B cell (primary cell): ENCODE results near the gene ANKRD49. TPM values are rescaled to one million over a fixed set of nuclear protein-coding genes. Genes with fewer than 3 reads are reported as not detected.
A peak's percentile ranks its signal among the peaks of the same experiment; 100 is the strongest.

Experiments
- ATAC-seq: fragments of 200-7000 bp; cut with Tn5 transposase; one replicate; pipeline ENCODE4 v1.10.0; 2021; ENCODE audit warnings: low read depth, mild to moderate bottlenecking, moderate number of reproducible peaks, moderate library complexity
- CTCF ChIA-PET: fragments of 350-600 bp; sonication (Branson Sonifier 250); formaldehyde crosslinking; loops from one replicate; lab custom pipeline; 2021; ENCODE audit warnings: antibody characterized with exemption, inconsistent platforms; lab: Charles Lee
- POLR2A ChIA-PET: fragments of 350-600 bp; sonication (Branson Sonifier 250); formaldehyde crosslinking; loops from one replicate; lab custom pipeline; 2021; ENCODE audit warnings: antibody characterized with exemption; lab: Charles Lee
- DNase-seq: peaks from one replicate; pipeline ENCODE4 v3.0.0; 2013
- H2AFZ ChIP-seq: 2 replicates; pipeline ENCODE4 v1.6.1; 2012; ENCODE audit warnings: mild to moderate bottlenecking, low read depth, low read length; ENCODE audit not compliant: insufficient read depth, poor library complexity, severe bottlenecking
- H3K27ac ChIP-seq, 2 donors: 1 replicate in 1 of 2; 2 replicates in 1 of 2; pipeline ENCODE4 v1.5.1; 2012 to 2013; ENCODE audit warnings: low read length in 2 of 2, mild to moderate bottlenecking in 2 of 2, moderate library complexity in 1 of 2
- H3K27me3 ChIP-seq, 4 experiments: fragments of 200-600 bp in 1 of 4; sonication (generic) in 1 of 4; replicated peaks in 1 of 4; 1 replicate in 2 of 4; 2 replicates in 2 of 4; pipeline versions ENCODE4 v1.6.1 to v1.7.0; 2013 to 2016; ENCODE audit warnings: low read length in 3 of 4, mild to moderate bottlenecking in 2 of 4, mixed read lengths in 1 of 4, moderate library complexity in 1 of 4; ENCODE audit not compliant: insufficient read depth in 4 of 4, control insufficient read depth in 3 of 4; ENCODE audit errors: control extremely low read depth in 1 of 4
- H3K36me3 ChIP-seq, 2 experiments: replicated peaks in 1 of 2; 1 replicate in 1 of 2; 2 replicates in 1 of 2; pipeline versions ENCODE4 v1.6.1 to v1.7.1; 2013; ENCODE audit warnings: low read length in 1 of 2; ENCODE audit not compliant: insufficient read depth in 2 of 2, control insufficient read depth in 1 of 2; ENCODE audit errors: control extremely low read depth in 1 of 2, extremely low read depth in 1 of 2
- H3K4me1 ChIP-seq, 2 donors: fragments of 200-600 bp in 1 of 2; sonication (generic) in 1 of 2; 1 replicate in 1 of 2; 2 replicates in 1 of 2; pipeline versions ENCODE4 v1.5.1 to v1.6.1; 2013 to 2017; ENCODE audit warnings: low read length in 2 of 2; ENCODE audit not compliant: control insufficient read depth in 2 of 2, insufficient read depth in 2 of 2
- H3K4me2 ChIP-seq: replicated peaks from 2 replicates; pipeline ENCODE3; 2012; ENCODE audit warnings: mild to moderate bottlenecking, low read depth, low read length; ENCODE audit not compliant: poor library complexity, severe bottlenecking
- H3K4me3 ChIP-seq, 5 experiments: fragments of 200-600 bp in 1 of 5; sonication (generic) in 1 of 5; 1 replicate in 3 of 5; 2 replicates in 2 of 5; pipeline versions ENCODE4 v1.5.1 to v1.7.0; 2011 to 2016; ENCODE audit warnings: low read length in 4 of 5, mild to moderate bottlenecking in 4 of 5, low read depth in 2 of 5, control low read depth in 1 of 5, moderate library complexity in 1 of 5; ENCODE audit not compliant: insufficient read depth in 1 of 5; ENCODE audit errors: control extremely low read depth in 1 of 5, extremely low read depth in 1 of 5
- H3K79me2 ChIP-seq: fragments of 200-600 bp; sonication (generic); one replicate; pipeline ENCODE4 v1.6.0; 2016; ENCODE audit warnings: low read length; ENCODE audit not compliant: control insufficient read depth, insufficient read depth
- H3K9ac ChIP-seq: fragments of 200-600 bp; sonication (generic); 2 replicates; pipeline ENCODE4 v1.6.1; 2017; ENCODE audit warnings: mild to moderate bottlenecking, low read length, moderate library complexity
- H3K9me3 ChIP-seq, 3 donors: one replicate each; pipeline versions ENCODE4 v1.6.1 to v1.7.1; 2013; ENCODE audit warnings: low read length in 2 of 3; ENCODE audit not compliant: control insufficient read depth in 2 of 3, insufficient read depth in 1 of 3; ENCODE audit errors: control extremely low read depth in 1 of 3
- H4K20me1 ChIP-seq: 2 replicates; pipeline ENCODE4 v1.6.0; 2012; ENCODE audit warnings: mild to moderate bottlenecking, low read length; ENCODE audit not compliant: insufficient read depth, control insufficient read depth, poor library complexity, severe bottlenecking
- H3K27ac Mint-ChIP-seq: one replicate; pipeline ENCODE4 v1.8.0; 2021; ENCODE audit warnings: mixed read lengths
- H3K27me3 Mint-ChIP-seq: one replicate; pipeline ENCODE4 v1.8.0; 2021; ENCODE audit warnings: mixed read lengths
- H3K4me1 Mint-ChIP-seq: one replicate; pipeline ENCODE4 v1.8.0; 2021; ENCODE audit warnings: mixed read lengths
- H3K4me3 Mint-ChIP-seq: one replicate; pipeline ENCODE4 v1.8.0; 2021; ENCODE audit warnings: mixed read lengths
- H3K9me3 Mint-ChIP-seq: one replicate; pipeline ENCODE4 v1.8.0; 2022; ENCODE audit warnings: mixed read lengths; ENCODE audit not compliant: insufficient read depth
- CTCF ChIP-seq: fragments of 200-600 bp; IDR thresholded peaks from one replicate; pipeline ENCODE4 v1.8.0; 2022; ENCODE audit warnings: antibody characterized with exemption, mild to moderate bottlenecking
- EZH2 ChIP-seq: IDR thresholded peaks from 2 replicates; pipeline ENCODE4 v1.6.1; 2012; ENCODE audit warnings: borderline replicate concordance, low read depth, mild to moderate bottlenecking, moderate library complexity, low read length; ENCODE audit not compliant: insufficient read depth, poor library complexity, severe bottlenecking
- WGBS: methylation state at CpG from one replicate; pipeline ENCODE4 v1.1.5; 2013; ENCODE audit warnings: missing lambda C conversion rate; ENCODE audit not compliant: insufficient coverage; 5-methylcytosine and 5-hydroxymethylcytosine counted together
- intact Hi-C: fragments of 100-400 bp; cut with micrococcal nuclease; formaldehyde crosslinking; loops from one replicate; pipeline ENCODE4 v1.10.0; 2022
- polyA plus RNA-seq: library from polyadenylated mRNA; depleted of rRNA; stranded (reverse); fragments of >200 nt; gene quantifications from 2 replicates; pipeline ENCODE4 v1.2.3, GENCODE V29; 2012
- total RNA-seq, 2 donors: library from RNA; stranded (reverse); fragments of 120-200 nt in 1 of 2; gene quantifications; 1 replicate in 1 of 2; 2 replicates in 1 of 2; pipeline versions ENCODE4 v1.2.3 to v1.2.4, GENCODE V29; 2013 to 2022

ANKRD49 gene
- total and polyA plus RNA-seq, 2 donors (not counting 1 experiment from before 2014, with no cell fraction given): 21.3 to 51.4 TPM

- ChIA-PET POLR2A (no interaction called here), CTCF (interaction anchor here (1.3 to 2.4 kb wide), 2 partner anchors 18 to 34 kb away, joined by 4 to 6 read pairs; no protein-coding TSS in a partner anchor)
- Histone ChIP-seq H3K36me3 (peaks cover 20 to 41% of the 10 kb centered on the region in 2 experiments), H3K9me3 (no peaks in the 10 kb centered on the region), H3K9ac (no peak overlapping the region), H3K4me3 (no peak overlapping the region), H3K27me3 (no peaks in the 10 kb centered on the region), H3K4me1 (no peaks in the 10 kb centered on the region), H4K20me1 (no peaks in the 10 kb centered on the region), H2AFZ (no peak overlapping the region), H3K4me2 (no peak overlapping the region), H3K27ac (no peak overlapping the region), H3K79me2 (peaks cover 9% of the 10 kb centered on the region)
- TF ChIP-seq EZH2 (no peak), CTCF (no peak)
- Mint-ChIP-seq H3K27me3 (no peaks in the 10 kb centered on the region), H3K4me3 (no peak overlapping the region), H3K27ac (no peak overlapping the region), H3K9me3 (no peaks in the 10 kb centered on the region), H3K4me1 (no peaks in the 10 kb centered on the region)
- DNase-seq (no peak), ATAC-seq (no peak)
- intact Hi-C loops: no loop called here
- 88% methylated on average over 1 of the region's 1 CpG for WGBS
These were observed 7.7 kb upstream of the ANKRD49 start for GRCh38 chr11:94486068-94486467.

DNA sequence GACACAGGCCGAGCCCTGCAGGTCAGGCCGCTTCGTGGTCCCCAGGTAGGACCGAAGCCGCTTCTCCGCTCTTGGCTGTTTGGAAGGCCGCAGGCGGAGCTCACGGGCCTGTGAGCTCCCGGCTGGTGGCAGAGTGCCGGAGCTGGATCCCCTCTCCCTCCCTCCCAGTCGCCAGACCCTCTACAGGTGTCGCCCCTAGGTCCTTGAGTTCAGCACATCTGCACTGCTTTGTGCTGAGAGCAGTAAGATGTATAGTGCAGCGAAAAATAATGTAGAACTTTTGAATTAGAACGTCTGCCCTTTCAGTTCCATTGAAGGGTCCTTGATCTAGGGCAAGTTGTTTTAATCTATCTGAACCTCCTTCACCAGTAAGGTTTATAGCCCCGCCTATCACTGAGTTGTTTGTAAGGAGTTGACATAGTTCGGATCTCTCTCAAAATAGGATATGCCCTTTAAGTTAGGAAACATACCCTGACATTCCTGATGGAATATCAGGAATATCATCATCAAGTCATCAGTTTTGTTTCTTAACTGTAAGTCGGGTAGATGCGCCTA, 419 bp downstream of the ANKRD49 start:
- Mint-ChIP-seq H3K27me3 (no peaks in the 10 kb centered on the region), H3K27ac (peak overlapping the region; percentile 94), H3K9me3 (no peaks in the 10 kb centered on the region), H3K4me3 (peak overlapping the region; percentile 95), H3K4me1 (peaks cover 32% of the 10 kb centered on the region)
- ChIA-PET CTCF (interaction anchor here (0.6 to 1.5 kb wide), 2 partner anchors 9 to 11 kb away, joined by 3 to 10 read pairs; no protein-coding TSS in a partner anchor), POLR2A (interaction anchor here (0.6 kb wide), 1 partner anchor 1295 kb away, joined by 3 read pairs; the partner anchor contains the start of gene FAM76B)
- Histone ChIP-seq H3K27me3 (no peaks in the 10 kb centered on the region), H3K4me1 (peaks cover 13 to 26% of the 10 kb centered on the region in 2 donors), H3K4me2 (peak overlapping the region; percentile 96), H3K9me3 (no peaks in the 10 kb centered on the region), H3K9ac (peak overlapping the region; percentile 95), H2AFZ (peak overlapping the region; percentile 95), H3K79me2 (peaks cover 41% of the 10 kb centered on the region), H3K4me3 (peak overlapping the region; percentile 73 to 99 (median 95)), H3K27ac (peak overlapping the region; percentile 85 to 92), H3K36me3 (peaks cover 4 to 27% of the 10 kb centered on the region in 2 experiments), H4K20me1 (no peaks in the 10 kb centered on the region)
- TF ChIP-seq CTCF (no peak), EZH2 (no peak)
- intact Hi-C loops: loop anchor here (2.0 to 5.0 kb wide), 2 partner anchors 832 to 1895 kb away; partner anchors contain the start of genes CCDC82 and CEP295
- DNase-seq (no peak), ATAC-seq (peak; percentile 52)
- 1% methylated on average over 11 of the region's 19 CpGs for WGBS
